NCI-H2227 (cell line): ENCODE results near the gene AKR7A2.
A peak's percentile ranks its signal among the peaks of the same experiment; 100 is the strongest.
"Not testable (repeated sequence)": the region's sequence is repeated elsewhere in the genome, so short reads cannot be mapped to it uniquely, and the experiment has no call there.

ENCODE experiments used
- DNase-seq: peaks from one replicate; lab custom pipeline; 2025; ENCODE audit not compliant: unreplicated experiment; lab: John Stamatoyannopoulos, UW

Gene AKR7A2

GRCh38 chr1:19268445-19268844 lies 43.5 kb downstream of the AKR7A2 start:
- DNase-seq, result no peak

DNA sequence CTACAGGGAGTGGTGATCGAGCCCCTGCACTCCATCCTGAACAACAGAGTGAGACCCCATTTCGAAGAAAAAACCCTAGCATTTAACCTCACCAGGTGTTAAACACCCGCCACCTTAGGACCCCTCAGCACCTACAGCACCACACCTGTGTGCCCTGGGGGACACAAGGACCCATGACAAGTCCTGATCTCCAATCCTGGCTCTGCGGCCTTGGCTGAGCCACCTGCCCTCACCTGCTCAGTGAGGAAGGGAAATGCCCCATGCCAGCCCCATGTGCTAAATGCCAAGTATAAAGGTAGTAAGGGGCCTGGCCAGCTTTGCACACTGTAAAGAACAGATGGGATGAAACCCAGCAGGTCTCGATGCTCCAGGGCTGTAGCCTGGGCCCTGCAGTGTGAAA lies 49.2 kb downstream of the AKR7A2 start:
- DNase-seq, result no peak

DNA sequence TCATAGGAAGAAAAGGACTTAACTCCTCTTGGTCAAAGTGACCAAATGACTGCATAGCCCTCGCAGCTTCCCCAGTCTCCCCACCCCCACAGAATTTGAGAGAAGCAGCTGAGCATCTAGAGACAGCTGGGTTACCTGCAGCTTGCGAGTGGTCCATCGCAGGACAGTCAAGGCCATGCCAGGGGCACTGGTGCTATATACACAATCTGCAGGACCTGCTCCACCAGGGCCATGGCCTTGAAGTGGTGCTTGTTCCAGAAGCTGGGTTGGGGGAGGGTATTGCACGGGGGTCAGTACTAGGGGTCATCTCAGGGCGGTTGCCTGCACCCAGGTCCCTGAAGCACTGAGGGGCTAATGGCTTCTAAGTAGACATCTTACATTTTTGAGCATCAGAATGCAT lies 49.9 kb downstream of the AKR7A2 start:
- DNase-seq, result no peak

GRCh38 chr1:19260211-19261138 lies 51.5 kb downstream of the AKR7A2 start:
- DNase-seq, result peak; percentile 70

GRCh38 chr1:19258353-19258752 lies 53.6 kb downstream of the AKR7A2 start:
- no peak for DNase-seq

DNA sequence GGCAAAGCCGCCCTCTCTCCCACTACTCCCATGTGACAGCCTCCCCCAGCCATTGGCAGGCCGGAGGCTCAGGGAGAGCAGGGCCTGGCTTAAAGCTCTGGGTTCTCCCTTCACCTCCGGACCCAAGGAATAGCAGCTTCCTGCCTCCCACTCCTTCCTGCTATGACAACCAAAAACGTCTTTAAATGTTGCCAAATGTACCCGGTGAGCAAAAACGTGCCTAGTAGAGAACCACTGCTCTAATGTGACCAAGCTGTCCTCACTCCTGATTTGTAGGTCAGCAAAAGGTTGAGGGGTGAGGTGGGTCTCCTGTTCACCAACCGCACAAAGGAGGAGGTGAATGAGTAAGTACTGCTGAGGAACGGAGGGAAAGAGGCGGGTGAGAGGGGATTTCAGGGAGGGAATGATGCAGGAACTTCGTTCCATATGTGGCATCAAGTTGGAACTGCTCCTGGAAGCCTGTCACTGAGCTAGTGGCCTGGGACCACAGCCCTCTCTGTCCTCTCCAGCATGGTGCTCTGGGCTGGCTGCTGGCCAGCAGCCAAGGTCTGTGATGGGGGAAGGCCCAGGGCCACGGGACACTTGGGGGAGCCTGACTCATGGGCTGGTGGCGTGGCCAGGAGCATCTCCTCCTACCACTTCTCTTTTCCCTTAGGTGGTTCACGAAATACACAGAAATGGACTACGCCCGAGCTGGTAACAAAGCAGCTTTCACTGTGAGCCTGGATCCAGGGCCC lies 54.6 kb downstream of the AKR7A2 start:
- DNase-seq, result no peak

- DNase-seq, result not testable (repeated sequence)
Observed at GRCh38 chr1:19256301-19256700, 55.6 kb downstream of the AKR7A2 start.

GRCh38 chr1:19255288-19255687 lies 56.7 kb downstream of the AKR7A2 start:
- DNase-seq, result no peak

- no peak for DNase-seq
Observed at GRCh38 chr1:19254416-19254815, 57.5 kb downstream of the AKR7A2 start.
